ENCODE measurements around the gene NQO1. TPM values are rescaled to one million over a fixed set of nuclear protein-coding genes. Genes with fewer than 3 reads are reported as not detected.

Gene NQO1
- 100 to 1,000 TPM; 124 to 409 (median 154) TPM for total RNA-seq

- TF ChIP-seq CTCF (IDR thresholded peaks at IDR 0.05; ENCODE audit: low read depth): no peak
Measured at GRCh38 chr16:69726313-69727060, at the start of gene NQO1. TSS of gene NQO1 (minus strand) at chr16:69726560. CDS start at chr16:69726439, 121 bp downstream.

GRCh38 chr16:69775563-69775962 lies 49.2 kb upstream of the NQO1 start:
- TF ChIP-seq CTCF (IDR thresholded peaks at IDR 0.05; ENCODE audit: low read depth): no peak

DNA sequence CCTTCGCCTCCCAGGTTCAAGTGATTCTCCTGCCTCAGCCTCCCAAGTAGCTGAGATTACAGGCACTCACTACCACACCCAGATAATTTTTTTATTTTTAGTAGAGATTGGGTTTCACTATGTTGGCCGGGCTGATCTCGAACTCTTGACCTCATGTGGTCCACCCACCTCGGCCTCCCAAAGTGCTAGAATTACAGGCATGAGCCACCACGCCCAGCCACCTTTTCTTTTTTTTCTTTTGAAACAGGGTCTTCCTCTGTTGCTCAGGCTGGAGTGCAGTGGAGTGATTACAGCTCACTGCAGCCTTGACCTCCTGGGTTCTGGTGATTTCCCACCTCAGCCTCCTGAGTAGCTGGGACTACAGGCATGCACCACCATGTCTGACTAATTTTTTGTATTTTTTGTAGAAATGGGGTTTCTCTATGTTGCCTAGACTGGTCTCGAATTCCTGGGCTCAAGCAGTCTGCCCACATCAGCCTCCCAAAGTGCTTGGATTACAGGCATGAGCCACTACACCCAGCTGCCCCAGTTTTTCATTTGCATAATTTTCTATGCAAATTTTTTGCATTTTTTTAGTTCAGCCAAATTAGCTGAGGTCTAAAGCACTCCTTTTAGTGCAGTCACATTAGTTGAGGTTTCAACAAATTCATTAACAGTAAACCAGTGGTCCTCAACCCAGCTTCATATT lies 47.0 kb upstream of the NQO1 start:
- TF ChIP-seq CTCF (IDR thresholded peaks at IDR 0.05; ENCODE audit: low read depth): no peak

DNA sequence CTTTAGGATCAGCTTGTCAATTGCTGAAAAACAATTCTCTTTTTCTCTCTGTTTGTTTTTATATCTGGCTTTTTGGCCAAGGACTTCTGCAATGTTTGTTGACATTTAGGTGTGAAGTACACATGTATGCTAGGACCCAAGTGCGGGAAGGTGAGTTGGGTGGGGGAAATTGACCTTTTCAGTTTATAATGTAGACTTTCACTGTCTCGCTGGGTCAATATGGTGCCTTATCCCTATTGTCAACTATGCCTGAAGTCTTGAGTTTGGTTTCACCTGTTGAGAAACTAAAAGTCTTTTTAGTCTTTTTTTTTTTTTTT lies 45.2 kb upstream of the NQO1 start:
- no peak for TF ChIP-seq CTCF (IDR thresholded peaks at IDR 0.05; ENCODE audit: low read depth)

DNA sequence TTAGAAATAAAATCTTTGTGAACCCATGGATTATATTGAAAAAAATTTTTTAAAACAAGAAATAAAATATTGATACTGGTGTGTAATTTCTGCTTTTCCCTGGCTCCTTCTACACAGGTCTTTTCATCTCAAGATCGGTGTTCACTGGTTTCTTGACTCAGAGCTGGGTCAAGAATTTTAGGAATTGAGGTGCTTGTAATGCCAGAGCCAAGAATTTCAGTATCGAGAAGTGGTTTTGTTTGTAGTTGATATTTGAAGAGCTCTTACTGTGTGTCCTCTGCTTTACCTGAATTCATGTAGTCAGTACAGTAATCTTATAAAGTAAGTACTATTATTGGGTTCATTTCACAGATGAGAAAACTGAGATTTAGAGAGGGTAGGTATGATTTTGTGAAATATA lies 43.0 kb upstream of the NQO1 start:
- TF ChIP-seq CTCF (IDR thresholded peaks at IDR 0.05; ENCODE audit: low read depth): no peak

DNA sequence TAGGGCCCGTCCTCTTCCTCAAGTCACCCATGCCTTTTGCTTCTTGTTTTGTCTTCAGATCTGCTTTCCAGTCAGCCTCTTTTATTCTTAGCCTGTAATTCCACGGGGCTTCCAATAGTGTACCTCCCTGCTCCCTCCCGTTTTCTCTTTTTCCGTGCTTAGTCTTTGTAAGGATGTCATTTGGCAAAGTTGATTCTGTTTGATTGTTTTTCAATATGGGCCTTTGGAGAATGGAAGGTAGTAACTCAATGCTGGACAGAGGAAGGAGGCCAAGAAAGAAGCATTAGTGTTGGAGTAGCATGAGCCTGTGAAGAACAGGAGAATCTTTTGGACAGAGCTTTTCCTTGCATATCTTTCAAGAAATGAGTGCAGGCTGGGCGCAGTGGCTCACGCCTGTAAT lies 42.3 kb upstream of the NQO1 start:
- no peak for TF ChIP-seq CTCF (IDR thresholded peaks at IDR 0.05; ENCODE audit: low read depth)

- no peak for TF ChIP-seq CTCF (IDR thresholded peaks at IDR 0.05; ENCODE audit: low read depth)
Measured at GRCh38 chr16:69767459-69768229, 41.3 kb upstream of the NQO1 start.
